ENCODE results near the gene CTNNA3.

DNA sequence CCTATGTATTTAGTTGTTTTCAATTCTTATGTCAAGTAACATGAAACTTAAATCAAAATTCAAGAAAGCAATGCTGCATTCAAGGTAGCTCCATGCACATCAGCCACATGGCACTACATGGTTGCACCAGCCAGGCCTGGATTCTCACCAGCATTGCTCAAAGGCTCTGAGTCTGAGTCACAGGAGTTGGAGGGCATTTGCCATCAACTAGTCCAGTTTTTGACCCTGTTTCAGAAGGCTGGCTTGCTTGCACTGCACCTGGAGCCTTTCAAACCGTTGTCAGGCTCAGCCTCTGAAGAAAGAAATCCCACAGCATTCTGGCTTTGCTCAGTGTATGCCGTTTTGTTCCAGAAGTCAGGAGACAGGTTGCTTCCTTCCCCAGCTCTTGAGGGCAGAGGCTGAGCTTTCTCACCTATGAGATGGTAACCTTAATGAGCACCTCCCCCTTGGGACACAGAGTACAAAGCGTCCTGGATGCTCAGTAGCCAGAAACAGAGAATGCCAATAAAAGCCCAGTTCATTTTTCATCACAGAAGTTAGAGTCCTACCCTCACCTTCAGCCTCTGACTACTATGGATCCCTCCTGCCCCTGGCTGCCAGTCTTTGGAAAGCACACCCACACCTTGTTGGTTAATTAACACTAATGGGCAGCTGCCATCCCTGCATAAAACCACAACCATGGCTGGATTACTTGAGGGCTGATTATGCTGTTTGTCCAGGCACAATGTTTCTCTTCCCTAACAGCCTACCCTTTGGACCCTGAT, 1058.5 kb downstream of the CTNNA3 start:
- TF ChIP-seq RAD21 (IDR thresholded peaks at IDR 0.05) (no peak), CTCF (IDR thresholded peaks at IDR 0.05; ENCODE audit: low read depth, low read length, missing input control) (no peak), EGR1 (IDR thresholded peaks at IDR 0.05; ENCODE audit: low read depth in 2 of 2) (no peak), GABPA (IDR thresholded peaks at IDR 0.05 in 1 of 2, conservative IDR thresholded peaks at IDR 0.05 in 1 of 2) (no peak)
- TF ChIP-seq, protein P1, sequence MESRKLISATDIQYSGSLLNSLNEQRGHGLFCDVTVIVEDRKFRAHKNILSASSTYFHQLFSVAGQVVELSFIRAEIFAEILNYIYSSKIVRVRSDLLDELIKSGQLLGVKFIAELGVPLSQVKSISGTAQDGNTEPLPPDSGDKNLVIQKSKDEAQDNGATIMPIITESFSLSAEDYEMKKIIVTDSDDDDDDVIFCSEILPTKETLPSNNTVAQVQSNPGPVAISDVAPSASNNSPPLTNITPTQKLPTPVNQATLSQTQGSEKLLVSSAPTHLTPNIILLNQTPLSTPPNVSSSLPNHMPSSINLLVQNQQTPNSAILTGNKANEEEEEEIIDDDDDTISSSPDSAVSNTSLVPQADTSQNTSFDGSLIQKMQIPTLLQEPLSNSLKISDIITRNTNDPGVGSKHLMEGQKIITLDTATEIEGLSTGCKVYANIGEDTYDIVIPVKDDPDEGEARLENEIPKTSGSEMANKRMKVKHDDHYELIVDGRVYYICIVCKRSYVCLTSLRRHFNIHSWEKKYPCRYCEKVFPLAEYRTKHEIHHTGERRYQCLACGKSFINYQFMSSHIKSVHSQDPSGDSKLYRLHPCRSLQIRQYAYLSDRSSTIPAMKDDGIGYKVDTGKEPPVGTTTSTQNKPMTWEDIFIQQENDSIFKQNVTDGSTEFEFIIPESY (IDR thresholded peaks at IDR 0.05), result no peak
